Right lobe of liver (tissue), 4 donors: ENCODE data around the gene GRIK1.

ENCODE experiments used
- CTCF ChIP-seq, 4 donors: fragments of 200-600 bp in 3 of 4; fragments of 450-650 bp in 1 of 4; IDR thresholded peaks; one replicate each; pipeline versions ENCODE4 v1.5.1 to v1.8.0; 2016 to 2022; ENCODE audit warnings: antibody characterized with exemption in 4 of 4, mild to moderate bottlenecking in 2 of 4
- POLR2A ChIP-seq: fragments of 450-650 bp; IDR thresholded peaks from one replicate; pipeline ENCODE4 v1.6.1; 2017; ENCODE audit warnings: antibody characterized with exemption, mild to moderate bottlenecking
- donor health status: DM: no; HTN: no; CAD: no.
- donor health status: DM: no; HTN: no; CAD: no.
- donor health status: DM: no; HTN: yes; CAD: no.

- TF ChIP-seq CTCF (IDR thresholded peaks at IDR 0.05) (peak; percentile 68 to 82 (median 77)), POLR2A (no peak)
These were observed 90.0 kb downstream of the GRIK1 start for GRCh38 chr21:29849735-29850176.
